Measurements from ENCODE around the gene FSTL4.

GRCh38 chr5:133286483-133286882 is 325.9 kb downstream of the FSTL4 start:
- no peak for TF ChIP-seq CTCF (IDR thresholded peaks at IDR 0.05; ENCODE audit: borderline replicate concordance, extremely low read depth, low read length, poor library complexity, severe bottlenecking)
- TF ChIP-seq EZH2 (IDR thresholded peaks at IDR 0.05; ENCODE audit: borderline replicate concordance, low read depth, low read length, severe bottlenecking) = no peak
